Measurements from ENCODE around the gene MEF2C.

Gene MEF2C

DNA sequence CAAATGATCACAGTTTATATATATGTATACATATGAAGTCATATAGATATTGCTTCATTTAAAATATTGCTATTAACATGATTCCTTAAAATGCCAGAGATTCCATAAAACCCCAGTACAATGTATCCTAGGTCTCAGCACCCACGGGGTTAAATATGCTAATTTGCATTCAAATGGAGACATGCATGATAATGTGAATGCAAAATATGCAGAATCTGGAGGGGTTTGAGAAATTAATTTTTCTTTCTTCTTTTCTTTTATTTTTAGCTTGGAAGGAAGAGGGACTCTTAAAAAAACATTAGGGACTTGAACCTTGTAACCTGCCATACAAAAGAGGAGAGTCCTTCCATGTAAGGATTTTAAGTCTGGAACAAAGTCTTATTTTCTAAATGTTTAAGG, 211.9 kb downstream of the MEF2C start:
- no peak for FAIRE-seq

DNA sequence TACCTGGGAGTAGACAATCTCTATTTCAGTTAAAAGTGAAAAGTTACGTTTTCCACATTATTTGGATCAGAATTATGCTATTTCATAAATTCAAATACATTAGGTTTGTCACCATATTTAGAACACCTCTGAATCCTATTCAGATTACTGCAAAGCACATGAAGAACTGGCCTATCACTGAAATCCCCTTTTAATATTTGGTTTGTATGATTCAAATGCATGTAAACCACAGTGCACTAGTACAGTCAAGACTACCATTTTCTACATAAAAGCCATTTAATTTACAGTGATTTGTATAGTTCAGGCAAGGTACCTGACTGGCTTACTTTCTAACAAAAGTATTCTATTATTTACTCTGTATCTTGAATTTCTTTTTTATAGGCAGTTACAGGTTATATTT, 212.5 kb downstream of the MEF2C start:
- FAIRE-seq = no peak

DNA sequence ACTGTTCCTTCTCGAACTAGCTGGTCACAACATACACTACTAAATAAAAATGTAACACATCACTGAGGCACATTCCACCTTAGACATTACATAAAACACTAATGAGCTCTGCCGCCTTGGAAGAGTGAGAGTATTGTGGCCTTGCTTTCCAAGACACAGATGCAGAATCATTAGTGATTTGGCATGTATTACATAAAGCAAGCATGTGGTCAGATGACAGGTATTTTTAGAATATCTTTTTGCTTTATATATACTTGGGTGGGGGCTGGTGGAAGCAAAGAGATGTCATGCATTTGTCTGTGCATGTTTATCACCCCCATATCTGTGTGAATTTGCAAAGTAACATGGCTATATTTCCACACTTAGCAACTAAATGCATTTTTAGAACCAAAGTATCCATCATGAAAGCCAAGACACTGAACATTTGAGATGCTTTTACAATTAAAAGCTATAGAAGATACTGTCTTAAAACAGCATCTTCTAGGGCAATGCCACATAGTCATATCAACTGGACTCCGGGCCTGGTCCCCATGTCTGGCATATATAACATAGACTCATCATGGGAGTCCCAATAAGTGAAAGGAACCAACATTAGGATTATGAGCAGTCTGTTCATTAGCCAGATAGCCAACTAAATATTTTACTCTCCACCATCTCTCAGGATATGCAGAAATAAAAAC, 213.5 kb downstream of the MEF2C start:
- FAIRE-seq = no peak

DNA sequence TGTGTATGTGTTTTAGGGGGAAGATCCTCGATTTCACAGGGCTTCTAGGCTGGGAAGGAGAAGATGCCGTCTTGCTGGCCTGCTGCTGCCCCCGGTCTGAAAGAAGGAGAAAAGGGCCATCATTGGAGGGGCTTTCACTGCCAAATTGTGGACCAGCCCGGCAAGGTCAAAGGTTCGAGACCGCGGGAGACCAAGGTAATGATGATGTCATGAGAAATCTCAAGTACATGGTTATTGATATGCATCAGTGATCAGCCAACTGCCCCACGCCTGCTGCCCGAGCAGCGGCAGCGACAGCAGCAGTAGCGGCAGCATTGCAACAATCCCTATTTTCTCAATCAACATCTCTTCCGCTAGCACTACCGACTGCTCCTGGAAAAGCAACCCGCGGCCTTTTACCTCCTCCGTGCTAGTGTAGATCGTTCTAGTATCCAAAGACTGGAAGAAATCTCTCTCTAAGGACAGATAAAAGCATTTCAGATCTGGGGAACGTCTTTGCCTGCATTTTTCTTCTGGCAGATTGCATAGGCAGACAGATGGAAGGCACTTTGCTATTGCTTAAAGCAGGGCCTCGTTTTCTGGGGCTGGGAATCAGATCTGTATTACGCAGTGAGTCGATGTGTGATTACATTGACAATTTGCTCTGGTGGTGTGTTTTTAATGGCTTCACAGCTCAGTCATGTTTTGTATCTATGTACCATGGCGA, 215.3 kb downstream of the MEF2C start:
- FAIRE-seq = no peak
